HG03066 (cell line): ENCODE results near the gene ATP9B.
"Not testable (repeated sequence)": the region's sequence is repeated elsewhere in the genome, so short reads cannot be mapped to it uniquely, and the experiment has no call there.

Experiments used
- ATAC-seq: cut with Tn5 transposase; IDR thresholded peaks from one replicate; pipeline ENCODE4 v1.9.1; 2021; ENCODE audit warnings: low read depth; ENCODE audit not compliant: unreplicated experiment

Gene ATP9B

DNA sequence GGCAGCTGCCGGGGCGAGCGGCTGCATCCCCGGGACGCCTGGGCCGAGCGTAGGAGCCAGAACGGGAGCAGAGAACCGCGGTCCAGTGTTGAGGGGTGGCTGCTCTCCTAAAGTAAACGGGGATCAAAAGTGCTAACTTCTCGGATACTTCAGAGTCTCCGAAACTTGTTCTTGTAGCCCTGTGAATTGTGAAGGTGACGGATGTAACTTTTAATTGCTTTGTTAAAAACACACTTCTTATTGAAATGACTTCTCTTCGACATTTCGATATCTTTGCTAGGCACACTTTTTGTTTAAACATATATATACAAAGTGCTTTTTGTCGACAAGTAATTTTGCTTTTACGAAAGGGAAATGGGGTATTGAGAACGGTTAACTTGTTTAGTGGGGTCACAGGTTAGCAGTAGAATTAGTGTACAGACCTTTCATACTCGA, 540 bp downstream of the ATP9B start:
- ATAC-seq = peak; percentile 25

DNA sequence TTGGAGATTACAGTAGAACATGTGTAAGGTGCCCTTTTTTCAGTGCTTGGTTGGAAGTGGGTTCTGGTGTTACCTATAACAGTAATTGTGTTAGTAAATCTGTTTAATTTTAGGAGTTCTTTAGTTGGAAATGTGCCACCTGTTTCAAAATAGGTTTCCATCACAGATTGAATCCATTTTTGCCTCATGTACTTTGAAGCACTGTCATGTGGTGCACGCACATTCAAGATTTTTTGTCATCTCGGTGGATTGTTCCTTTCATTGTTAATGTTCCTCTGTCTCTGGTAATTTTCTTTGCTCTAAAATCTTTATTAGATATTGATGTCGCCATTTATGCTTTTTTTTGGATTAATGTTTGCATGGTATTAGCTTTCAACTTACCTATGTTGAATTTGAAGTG, 1.3 kb downstream of the ATP9B start:
- ATAC-seq = no peak

DNA sequence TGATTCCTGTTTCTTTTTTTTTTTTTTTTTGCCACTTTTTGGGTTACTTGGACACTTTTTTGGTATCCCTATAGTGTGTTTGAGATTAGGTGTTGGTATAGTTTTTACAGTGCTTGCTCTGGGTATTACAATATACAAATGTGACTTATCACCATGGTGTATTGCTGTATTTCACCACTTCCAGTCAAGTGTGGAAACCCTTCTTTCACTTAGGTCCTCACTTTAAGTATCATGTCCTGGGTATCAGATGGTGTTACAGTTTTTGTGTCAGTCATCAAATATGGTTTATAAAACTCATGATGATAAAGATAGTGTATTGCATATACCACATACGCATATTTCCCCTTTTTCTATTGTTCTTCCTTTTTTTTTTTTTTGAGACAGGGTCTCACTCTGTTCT, 1.8 kb downstream of the ATP9B start:
- ATAC-seq = no peak

DNA sequence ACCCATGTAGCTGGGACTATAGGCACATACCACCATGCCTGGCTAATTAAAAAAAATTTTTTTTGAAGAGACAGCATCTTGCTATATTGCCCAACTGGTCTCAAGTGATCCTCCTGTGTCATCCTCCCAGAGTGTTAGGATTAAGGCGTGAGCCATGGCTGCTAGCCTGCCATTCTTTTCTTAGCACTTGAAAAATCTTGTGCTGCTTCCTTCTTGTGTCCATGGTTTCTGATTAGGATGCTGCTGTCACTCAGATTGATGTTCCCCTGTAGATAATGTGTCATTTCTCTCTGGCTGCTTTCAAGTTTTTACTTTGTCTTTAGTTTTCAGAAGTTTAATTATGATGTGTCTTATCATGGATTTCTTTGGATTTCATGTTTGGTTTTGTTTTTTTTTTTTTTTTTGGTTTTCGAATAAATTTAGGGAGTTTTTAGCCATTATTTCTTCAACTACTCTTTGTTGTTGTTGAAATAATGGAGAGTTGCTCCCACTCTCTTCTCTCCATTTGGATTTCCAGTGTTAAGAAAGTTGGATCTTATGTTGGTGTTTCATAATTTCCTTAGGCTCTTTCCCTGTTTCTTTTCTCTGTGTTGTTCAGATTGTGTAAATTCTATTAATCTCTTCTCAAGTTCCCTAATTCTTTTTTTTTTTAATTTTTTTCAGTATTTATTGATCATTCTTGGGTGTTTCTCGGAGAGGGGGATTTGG, 2.5 kb downstream of the ATP9B start:
- no peak for ATAC-seq

DNA sequence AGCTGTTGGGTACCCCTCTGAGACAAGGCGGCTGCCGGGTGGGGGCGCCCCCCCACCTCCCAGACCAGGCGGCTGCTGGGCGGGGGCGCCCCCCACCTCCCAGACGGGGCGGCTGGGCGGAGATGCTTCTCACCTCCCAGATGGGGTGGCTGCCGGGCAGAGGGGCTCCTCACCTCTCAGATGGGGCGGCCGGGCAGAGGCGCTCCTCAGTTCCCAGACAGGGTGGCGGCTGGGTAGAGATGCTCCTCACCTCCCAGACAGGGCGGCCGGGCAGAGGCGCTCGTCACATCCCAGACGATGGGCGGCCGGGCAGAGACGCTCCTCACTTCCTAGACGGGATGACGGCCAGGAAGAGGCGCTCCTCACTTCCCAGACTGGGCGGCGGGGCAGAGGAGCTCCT, 3.5 kb downstream of the ATP9B start:
- ATAC-seq = not testable (repeated sequence)

DNA sequence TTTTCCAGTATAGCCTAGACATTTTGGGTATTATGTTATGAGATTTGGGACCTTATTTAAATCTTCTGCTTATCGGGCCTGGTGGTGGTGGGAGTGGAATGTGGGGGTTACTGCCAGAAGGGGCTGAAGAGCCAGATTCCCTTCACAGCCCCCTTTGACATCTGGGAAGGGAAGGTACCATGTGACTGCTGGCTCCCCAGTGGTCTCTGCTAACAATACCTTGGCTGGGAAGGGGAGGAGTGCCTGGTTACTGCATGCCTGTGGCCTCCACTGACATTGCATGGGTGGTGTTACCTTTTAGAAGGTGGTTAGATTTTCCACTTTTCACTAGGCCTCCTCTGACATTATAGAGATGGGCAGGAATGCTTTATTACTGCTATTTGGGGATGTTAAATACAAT, 8.0 kb downstream of the ATP9B start:
- ATAC-seq = no peak

DNA sequence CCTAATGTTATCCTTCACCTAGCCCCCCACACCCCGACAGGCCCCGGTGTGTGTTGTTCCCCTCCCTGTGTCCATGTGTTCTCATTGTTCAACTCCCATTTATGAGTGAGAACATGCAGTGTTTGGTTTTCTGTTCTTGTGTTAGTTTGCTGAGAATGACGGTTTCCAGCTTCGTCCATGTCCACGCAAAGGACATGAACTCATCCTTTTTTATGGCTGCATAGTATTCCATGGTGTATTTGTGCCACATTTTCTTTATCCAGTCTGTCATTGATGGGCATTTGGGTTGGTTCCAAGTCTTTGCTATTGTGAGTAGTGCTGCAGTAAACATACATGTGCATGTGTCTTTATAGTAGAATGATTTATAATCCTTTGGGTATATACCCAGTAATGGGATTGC, 9.6 kb downstream of the ATP9B start:
- ATAC-seq = not testable (repeated sequence)

DNA sequence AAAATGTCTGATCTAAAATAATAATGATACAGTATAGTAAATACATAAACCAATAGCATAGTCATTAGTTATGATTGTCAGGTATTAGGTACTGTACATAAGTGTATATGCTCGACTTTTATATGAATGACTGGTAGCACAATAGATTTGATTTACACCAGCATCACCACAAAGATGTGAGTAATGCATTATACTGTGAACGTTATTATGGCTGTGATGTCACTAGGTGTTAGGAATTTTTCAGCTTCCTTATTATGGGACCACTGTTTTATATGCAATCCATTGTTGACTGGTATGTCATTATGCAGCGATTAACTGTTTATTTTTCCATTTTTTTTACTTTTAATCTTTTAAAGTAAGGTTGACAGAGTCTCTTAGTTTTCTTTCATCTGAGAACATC, 23.7 kb downstream of the ATP9B start:
- no peak for ATAC-seq

DNA sequence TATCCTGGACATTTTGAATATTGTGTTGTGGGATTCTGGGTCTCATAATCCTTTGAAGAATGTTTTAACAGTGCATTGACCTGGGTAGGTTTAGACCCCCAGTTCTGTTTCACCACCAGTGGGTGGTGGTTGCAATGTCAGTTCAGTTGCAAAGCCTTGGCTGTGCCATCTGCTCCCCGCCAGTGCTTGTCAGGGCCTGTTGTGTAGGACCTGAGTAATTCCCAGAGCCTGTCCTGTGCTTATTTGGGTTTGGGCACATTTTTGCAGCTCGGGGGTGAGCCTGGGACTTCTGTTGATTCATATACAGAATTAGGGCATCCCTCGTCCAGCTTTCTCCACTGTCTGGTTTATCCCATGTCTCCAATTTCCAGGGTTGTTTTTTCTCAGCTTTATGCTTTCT, 24.8 kb downstream of the ATP9B start:
- no peak for ATAC-seq

DNA sequence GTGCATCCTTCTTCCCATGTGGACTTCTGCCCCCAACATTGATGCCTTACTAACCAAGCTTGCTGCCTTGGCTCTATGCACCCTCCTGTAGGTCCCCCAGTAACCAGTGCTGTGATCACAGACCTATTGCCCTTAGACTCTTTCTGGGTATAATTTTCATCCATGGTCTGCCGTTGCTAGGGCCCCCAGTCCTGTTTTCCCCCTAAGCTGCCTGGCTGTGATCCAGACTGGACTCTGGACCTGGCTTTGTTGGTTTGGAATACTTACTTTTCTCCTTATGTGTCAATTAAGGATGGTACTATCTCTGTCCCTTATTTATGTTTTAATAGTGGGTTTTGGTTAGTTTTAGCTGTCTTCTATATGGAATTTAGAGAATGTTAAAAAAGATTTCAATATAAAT, 26.0 kb downstream of the ATP9B start:
- no peak for ATAC-seq

DNA sequence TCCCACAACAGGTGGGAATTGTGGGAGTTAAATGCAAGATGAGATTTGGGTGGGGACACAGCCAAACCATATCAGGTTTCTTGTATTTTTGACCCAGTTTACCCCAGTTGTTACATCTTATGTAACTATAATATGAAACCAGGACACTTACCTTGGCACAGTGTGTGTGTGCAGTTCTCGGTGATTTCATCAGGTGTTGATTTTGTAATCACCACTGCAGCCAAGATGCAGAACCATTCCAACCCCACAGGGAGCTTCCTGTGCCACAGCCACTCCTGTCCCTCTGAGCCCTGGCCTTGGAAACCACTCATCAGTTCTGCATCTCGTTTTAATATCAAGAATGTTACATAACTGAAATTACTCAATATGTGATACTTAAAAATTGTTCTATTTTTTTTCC, 31.8 kb downstream of the ATP9B start:
- ATAC-seq = no peak

DNA sequence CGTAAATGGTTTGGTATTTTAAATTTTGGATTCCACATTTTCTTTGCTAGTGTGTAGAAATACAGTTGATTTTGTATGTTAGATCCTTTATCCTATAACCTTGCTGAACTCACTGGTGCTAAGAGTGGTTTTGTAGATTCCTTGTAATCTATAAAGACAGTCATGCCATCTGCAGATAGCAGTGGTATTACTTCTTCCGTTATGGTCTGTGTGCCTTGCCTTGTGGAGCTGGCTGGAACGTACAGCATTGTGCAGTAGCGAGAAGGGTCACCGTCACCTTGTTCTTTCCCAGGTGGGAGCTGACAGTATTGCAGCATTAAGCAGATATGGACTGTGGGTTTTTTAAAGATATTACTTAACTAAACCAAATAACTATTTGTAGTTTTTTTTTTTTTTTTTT, 33.7 kb downstream of the ATP9B start:
- ATAC-seq = no peak

DNA sequence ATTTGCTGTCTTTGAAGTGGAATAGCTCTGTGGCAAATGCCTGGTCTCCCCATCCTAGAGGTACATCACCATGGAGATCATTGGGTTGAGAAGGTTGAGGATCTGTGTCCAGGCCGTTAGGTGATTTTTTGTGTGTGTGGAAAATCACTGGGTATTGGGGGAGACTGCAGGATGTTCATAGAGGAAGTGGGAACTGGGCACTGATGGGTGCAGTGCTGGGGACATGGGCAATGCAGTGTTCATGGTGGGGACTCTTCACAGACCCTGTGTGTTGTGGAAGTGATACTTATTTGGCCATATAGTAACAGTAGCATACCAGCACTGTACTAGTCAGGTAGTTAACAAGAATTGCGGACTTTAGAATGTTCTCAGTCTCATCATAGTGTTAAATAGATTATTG, 34.9 kb downstream of the ATP9B start:
- no peak for ATAC-seq

DNA sequence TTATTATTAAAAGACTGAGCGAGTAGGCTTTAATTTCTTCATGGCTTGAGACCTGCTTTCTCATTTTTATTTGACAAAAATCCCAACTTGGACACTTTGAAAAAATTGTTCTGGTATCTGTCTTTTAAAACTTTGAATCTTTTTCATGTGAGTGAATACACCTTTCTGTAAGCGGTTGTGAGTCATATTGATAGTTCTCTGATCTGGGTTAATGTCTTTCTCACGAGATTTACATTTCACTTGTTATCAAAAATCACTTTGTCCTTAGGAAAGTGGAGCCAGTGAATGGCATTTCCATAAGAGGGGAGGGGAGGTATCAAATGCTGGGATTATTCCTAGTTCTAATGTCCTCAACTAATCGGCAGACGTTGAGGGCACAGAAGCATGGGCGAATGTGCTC, 36.3 kb downstream of the ATP9B start:
- ATAC-seq = no peak

DNA sequence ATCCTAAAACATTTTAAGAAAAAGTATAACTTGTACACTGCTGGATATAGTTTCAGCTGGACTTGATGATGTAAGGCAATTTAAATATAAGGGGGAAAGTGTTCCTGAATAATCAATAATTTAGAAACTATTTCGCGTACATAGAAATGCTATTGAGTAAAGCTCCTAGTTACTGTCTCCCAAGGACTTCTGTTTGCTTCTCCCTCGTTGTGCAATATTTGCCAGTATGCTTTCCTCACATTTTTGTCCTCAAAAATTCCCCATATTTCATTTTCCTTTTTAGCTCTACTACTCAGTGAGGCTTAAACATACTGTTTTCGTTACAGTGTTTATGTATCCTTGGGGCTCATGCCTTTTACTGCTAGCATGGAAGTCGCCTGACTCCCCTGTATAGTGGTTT, 36.9 kb downstream of the ATP9B start:
- ATAC-seq = no peak

DNA sequence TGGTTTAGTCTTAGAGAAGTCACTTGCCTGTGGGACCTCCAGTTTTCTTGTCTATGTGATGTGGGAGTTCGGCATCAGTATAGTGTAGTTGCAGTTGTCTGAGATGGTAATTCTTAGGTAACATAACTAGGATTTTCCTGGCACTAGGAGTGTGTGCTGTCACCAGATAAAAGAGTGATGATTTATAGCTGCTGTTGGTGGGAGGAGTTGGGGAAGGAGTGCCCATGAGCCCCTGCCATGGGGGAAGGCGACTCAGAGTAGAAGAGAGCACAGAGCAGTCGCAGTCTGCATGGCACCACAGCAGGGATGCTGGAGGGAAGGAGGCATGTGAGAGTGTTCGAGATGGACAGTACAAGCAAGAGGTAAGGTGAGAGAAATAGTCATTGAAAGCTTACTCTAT, 38.7 kb downstream of the ATP9B start:
- no peak for ATAC-seq

DNA sequence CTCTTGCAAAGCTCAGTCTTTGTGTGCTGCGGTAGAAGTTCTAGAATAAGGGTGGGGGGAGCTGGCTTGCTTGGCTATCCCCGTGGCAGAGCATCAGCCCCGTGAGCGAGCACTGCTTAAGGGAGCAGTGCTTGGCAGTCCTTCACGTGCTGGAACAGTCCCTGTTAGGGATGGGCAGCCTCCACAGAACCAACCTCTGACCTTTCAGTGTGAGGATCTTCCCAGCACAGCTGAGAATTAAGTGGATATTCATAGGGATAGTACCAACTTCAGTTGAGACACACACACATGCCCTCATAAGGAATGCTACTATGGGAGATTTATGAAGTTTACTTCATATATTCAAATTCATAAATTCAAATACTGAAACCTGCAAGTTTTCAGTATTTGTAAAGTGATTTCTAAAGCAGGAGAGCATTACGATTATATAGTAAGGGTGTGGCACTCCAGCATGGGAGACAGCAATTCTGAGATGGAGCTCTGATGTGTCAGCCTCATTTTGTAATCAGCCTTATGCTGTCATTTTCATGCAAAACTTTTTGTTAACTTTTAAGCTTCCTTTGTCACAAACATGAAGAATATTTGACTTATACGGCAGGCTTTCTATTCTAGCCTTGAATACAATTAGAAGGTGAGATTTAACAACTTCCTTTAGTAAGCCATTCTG, 39.5 kb downstream of the ATP9B start:
- no peak for ATAC-seq

DNA sequence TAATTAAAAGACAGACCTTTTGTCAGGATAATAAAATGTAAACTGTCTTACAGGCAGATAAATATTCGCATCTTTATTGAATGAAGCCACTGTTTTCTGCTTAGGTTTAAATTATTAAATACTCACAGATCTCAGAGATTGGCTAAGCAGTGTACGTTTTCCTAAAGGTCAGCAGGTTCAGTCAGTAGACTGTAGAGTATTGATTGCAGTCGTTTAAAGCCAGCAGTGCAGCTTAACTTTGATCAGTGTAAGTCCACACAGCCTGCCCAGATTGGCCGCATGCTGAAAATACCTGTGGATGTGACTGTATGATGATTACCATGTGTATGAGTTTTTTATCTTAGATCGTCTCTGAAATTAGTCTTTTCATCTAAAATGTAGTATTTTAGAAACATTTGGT, 42.3 kb downstream of the ATP9B start:
- ATAC-seq = no peak

DNA sequence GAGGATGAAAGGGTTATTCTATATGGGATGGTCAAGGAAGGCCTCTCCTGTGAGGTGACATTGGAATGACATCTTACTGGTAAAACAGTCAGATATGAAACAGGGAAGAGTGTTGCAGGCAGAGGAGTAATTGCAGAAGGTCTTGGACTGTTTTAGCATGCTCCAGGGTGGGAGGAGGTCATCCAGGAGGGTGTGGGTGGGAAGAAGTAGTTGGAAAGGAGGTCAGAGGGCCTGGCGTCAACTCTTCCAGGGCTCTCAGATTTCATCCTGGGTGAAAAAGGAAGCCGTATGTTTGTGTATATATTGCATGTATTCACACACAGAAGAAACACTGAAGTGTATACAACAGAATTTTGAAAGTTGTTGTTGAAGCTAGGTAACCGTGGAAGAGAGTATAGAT, 48.2 kb downstream of the ATP9B start:
- ATAC-seq = no peak

DNA sequence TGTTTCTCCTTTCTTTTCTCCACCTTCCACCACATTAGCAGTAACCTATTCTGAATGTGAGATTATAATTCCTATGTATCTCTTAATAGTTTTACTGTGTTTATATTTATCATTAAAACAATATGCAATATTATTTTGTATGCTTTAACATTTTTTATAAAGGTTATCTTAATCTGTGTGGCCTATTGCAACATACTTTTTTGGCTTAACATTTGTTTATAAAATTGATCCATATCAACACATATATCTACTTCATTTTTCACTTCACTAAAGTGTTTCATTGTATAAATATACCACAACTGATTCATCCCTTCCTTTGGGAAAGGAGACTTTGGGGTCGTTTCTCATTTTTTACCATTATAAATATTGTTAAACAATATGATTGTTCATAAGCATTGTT, 48.6 kb downstream of the ATP9B start:
- no peak for ATAC-seq

DNA sequence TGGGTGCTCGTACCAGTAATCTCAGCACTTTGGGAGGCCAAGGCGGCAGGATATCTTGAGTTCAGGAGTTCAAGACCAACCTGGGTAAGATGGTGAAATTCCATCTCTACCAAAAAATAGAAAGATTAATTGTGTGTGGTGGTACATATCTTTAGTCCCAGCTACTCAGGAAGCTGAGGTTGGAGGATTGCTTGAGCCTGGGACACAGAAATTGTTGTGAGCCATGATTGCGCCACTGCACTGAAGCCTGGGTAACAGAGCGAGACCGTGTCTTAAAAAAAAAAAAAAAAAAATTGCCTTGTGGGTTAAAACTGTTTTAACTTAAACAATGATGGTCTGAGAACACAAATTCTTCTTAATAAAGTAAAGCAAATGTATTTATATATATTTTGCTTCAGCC, 49.6 kb downstream of the ATP9B start:
- ATAC-seq = no peak

DNA sequence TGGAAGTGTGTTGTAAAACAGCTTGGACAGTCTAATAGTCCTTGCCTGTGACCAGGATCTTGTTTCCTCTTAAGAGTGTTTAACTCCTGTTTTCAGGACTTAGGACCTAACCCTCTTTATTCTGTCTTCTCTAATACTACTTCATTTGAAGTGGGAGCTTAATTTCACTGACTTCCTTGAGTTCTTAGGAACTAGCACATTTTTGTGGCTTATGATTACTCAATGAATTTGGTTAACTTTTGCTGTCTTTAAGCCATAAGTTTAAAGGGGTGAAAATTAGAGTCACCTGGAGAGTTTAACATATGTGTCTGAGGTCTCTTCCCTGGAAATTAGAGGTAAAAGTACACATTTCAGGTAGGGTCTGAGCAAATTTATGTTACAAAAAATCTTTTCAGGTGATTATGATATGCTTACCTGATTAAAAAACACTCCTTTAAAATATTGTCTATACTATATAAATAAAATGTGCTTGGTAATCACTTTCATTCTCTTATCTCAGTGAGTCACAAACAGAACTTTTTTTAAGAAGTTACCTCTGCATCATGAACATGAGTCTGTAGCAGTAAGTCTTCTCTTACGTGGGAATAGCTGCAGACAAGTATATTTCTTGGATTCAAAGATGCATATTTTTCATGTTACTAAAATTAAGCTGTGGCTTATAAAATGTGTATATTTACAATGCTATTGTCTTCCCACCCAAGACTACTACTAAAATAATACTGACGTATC, 52.7 kb downstream of the ATP9B start:
- ATAC-seq = no peak
